Endothelial cell (in vitro differentiated cells): ENCODE measurements around the gene ZNF561. TPM values are rescaled to one million over a fixed set of nuclear protein-coding genes. Genes with fewer than 3 reads are reported as not detected.
A peak's percentile ranks its signal among the peaks of the same experiment; 100 is the strongest.
"Not testable (repeated sequence)": the region's sequence is repeated elsewhere in the genome, so short reads cannot be mapped to it uniquely, and the experiment has no call there.

Source experiments
- DNase-seq: peaks from one replicate; pipeline ENCODE4 v3.0.0; 2021; ENCODE audit warnings: low spot score
- H3K27ac Mint-ChIP-seq: one replicate; pipeline ENCODE4 v1.8.0; 2021; ENCODE audit warnings: mixed read lengths, inconsistent platforms; ENCODE audit not compliant: unreplicated experiment
- H3K27me3 Mint-ChIP-seq: one replicate; pipeline ENCODE4 v1.8.0; 2021; ENCODE audit warnings: mild to moderate bottlenecking, moderate library complexity, mixed read lengths, inconsistent platforms; ENCODE audit not compliant: unreplicated experiment
- H3K36me3 Mint-ChIP-seq: one replicate; pipeline ENCODE4 v1.8.0; 2021; ENCODE audit warnings: mild to moderate bottlenecking, low read depth, mixed read lengths, inconsistent platforms; ENCODE audit not compliant: unreplicated experiment
- H3K4me1 Mint-ChIP-seq: one replicate; pipeline ENCODE4 v1.8.0; 2021; ENCODE audit warnings: mild to moderate bottlenecking, mixed read lengths, inconsistent platforms; ENCODE audit not compliant: unreplicated experiment
- H3K4me3 Mint-ChIP-seq: one replicate; pipeline ENCODE4 v1.8.0; 2021; ENCODE audit warnings: mild to moderate bottlenecking, mixed read lengths, inconsistent platforms; ENCODE audit not compliant: unreplicated experiment
- H3K9me3 Mint-ChIP-seq: one replicate; pipeline ENCODE4 v1.8.0; 2021; ENCODE audit warnings: mixed read lengths, inconsistent platforms; ENCODE audit not compliant: unreplicated experiment
- CTCF ChIP-seq: fragments of 200-600 bp; sonication (generic); IDR thresholded peaks from one replicate; pipeline ENCODE4 v1.5.0; 2021; ENCODE audit warnings: antibody characterized with exemption; ENCODE audit not compliant: unreplicated experiment
- total RNA-seq: library from RNA; stranded (reverse); fragmentation: NEBNext Ultra II Directional; extraction: Animal tissue kit (Norgen Biotek cat#: 25700); gene quantifications from one replicate; pipeline ENCODE4 v1.2.1, GENCODE V29; 2021; ENCODE audit not compliant: unreplicated experiment

Gene ZNF561
- total RNA-seq, 1 donor from 2014 or later, result 62.5 TPM

DNA sequence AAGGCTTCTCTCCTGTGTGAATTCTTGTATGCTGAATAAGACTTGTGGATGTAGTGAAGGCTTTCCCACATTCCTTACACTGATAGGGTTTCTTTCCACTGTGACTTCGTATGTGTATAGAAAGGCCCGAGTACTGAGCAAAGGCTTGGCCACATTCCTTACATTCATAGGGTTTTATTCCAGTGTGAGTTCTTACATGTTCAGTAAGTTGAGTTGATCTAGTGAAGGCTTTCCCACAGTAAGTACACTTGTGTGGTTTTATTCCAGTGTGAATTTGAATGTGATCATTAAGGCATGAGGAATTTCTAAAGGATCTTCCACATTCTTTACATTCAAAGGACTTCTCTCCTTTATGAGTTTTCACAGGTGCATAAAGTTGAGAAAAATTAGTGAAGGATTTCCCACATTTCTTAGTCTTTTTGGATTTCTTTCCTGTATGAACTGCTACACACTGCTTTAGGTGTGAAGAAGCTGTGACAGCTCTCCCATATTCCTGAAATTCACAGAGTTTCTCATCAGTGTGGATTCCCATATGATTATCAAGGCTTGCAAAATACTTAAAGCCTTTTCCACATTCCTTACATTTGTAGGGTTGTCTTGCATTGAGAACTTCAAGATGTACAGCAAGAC is 10.4 kb downstream of the ZNF561 start:
- no peak for DNase-seq
- Mint-ChIP-seq H3K9me3 (peaks cover 29% of the 10 kb centered on the region), H3K27me3 (no peaks in the 10 kb centered on the region), H3K36me3 (peaks cover 77% of the 10 kb centered on the region), H3K4me3 (peak overlapping the region; percentile 70), H3K27ac (no peak overlapping the region), H3K4me1 (no peaks in the 10 kb centered on the region)
- no peak for TF ChIP-seq CTCF

DNA sequence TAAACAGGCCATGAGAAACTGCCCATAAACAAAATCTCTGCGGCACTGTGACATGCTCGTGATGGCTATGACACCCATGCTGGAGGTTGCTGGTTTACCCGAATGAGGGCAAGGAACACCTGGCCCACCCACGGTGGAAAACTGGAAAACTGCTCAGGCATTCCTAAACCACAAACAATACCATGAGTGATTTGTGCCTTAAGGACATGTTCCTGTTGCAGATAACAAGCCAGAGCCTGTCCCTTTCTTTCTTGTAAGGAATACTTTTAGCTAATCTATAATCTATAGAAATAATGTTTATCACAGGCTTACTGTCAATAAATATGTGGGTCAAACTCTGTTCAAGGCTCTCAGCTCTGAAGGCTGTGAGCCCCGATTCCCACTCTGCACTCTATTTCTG is 12.1 kb downstream of the ZNF561 start:
- Mint-ChIP-seq H3K4me1 (no peaks in the 10 kb centered on the region), H3K36me3 (peaks cover 65% of the 10 kb centered on the region), H3K27me3 (no peaks in the 10 kb centered on the region), H3K9me3 (peaks cover 29% of the 10 kb centered on the region), H3K4me3 (peak overlapping the region; percentile 70), H3K27ac (no peak overlapping the region)
- TF ChIP-seq CTCF, result no peak
- no peak for DNase-seq

- no peak overlapping the region for H3K4me3 Mint-ChIP-seq
- no peak for TF ChIP-seq CTCF
- no peak overlapping the region for H3K27ac Mint-ChIP-seq
- peaks cover 4% of the 10 kb centered on the region for H3K36me3 Mint-ChIP-seq
- DNase-seq, result no peak
- H3K4me1 Mint-ChIP-seq, result no peaks in the 10 kb centered on the region
- H3K9me3 Mint-ChIP-seq, result peaks cover 10% of the 10 kb centered on the region
- H3K27me3 Mint-ChIP-seq, result no peaks in the 10 kb centered on the region
Measured at GRCh38 chr19:9597027-9597426, 24.0 kb downstream of the ZNF561 start.

GRCh38 chr19:9586764-9587163 is 34.3 kb downstream of the ZNF561 start:
- Mint-ChIP-seq H3K27me3 (peaks cover 2% of the 10 kb centered on the region), H3K36me3 (peaks cover 5% of the 10 kb centered on the region), H3K4me1 (peaks cover 6% of the 10 kb centered on the region), H3K27ac (no peak overlapping the region), H3K4me3 (no peak overlapping the region), H3K9me3 (no peaks in the 10 kb centered on the region)
- DNase-seq, result peak; percentile 75
- peak; percentile 63 for TF ChIP-seq CTCF

- peak; percentile 84 for DNase-seq
- Mint-ChIP-seq H3K4me3 (peak within 1 kb of the TSS; percentile 95), H3K9me3 (no peaks in the 10 kb centered on the region), H3K27me3 (peaks cover 2% of the 10 kb centered on the region), H3K27ac (peak within 1 kb of the TSS; percentile 98), H3K36me3 (peaks cover 15% of the 10 kb centered on the region), H3K4me1 (peaks cover 13% of the 10 kb centered on the region)
- no peak for TF ChIP-seq CTCF
Measured at GRCh38 chr19:9584073-9584833, 36.8 kb downstream of the ZNF561 start, which contains the start of gene ZNF121. ZNF121 (minus strand) TSS chr19:9584504; CDS start chr19:9568097, 16,407 bp downstream.

GRCh38 chr19:9582081-9582725 is 38.8 kb downstream of the ZNF561 start:
- not testable (repeated sequence) for DNase-seq, H3K9me3 Mint-ChIP-seq, H3K27me3 Mint-ChIP-seq
- Mint-ChIP-seq H3K4me3 (peak overlapping the region; percentile 92), H3K36me3 (peaks cover 24% of the 10 kb centered on the region), H3K4me1 (peaks cover 13% of the 10 kb centered on the region), H3K27ac (peak overlapping the region; percentile 93)
